Prostate gland (tissue), 2 donors: ENCODE data around the gene TGFA.

Source experiments
- POLR2AphosphoS5 ChIP-seq: sonication (generic); formaldehyde crosslinking; IDR thresholded peaks from one replicate; pipeline ENCODE4 v1.6.1; 2017; ENCODE audit warnings: antibody characterized with exemption
- TF ChIP-seq, protein P1 (sequence below), 4 experiments: fragments of 200-600 bp in 2 of 4; fragments of 450-650 bp in 2 of 4; sonication (generic) in 2 of 4; IDR thresholded peaks; 1 replicate in 3 of 4; 2 replicates in 1 of 4; pipeline ENCODE4 v1.5.1; 2016 to 2019; ENCODE audit warnings: antibody characterized with exemption in 4 of 4, mild to moderate bottlenecking in 2 of 4, moderate library complexity in 2 of 4

GRCh38 chr2:70561893-70562292 lies 8.3 kb upstream of the TGFA start:
- TF ChIP-seq, protein P1, sequence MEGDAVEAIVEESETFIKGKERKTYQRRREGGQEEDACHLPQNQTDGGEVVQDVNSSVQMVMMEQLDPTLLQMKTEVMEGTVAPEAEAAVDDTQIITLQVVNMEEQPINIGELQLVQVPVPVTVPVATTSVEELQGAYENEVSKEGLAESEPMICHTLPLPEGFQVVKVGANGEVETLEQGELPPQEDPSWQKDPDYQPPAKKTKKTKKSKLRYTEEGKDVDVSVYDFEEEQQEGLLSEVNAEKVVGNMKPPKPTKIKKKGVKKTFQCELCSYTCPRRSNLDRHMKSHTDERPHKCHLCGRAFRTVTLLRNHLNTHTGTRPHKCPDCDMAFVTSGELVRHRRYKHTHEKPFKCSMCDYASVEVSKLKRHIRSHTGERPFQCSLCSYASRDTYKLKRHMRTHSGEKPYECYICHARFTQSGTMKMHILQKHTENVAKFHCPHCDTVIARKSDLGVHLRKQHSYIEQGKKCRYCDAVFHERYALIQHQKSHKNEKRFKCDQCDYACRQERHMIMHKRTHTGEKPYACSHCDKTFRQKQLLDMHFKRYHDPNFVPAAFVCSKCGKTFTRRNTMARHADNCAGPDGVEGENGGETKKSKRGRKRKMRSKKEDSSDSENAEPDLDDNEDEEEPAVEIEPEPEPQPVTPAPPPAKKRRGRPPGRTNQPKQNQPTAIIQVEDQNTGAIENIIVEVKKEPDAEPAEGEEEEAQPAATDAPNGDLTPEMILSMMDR (IDR thresholded peaks at IDR 0.05), result no peak
- no peak for TF ChIP-seq POLR2AphosphoS5
